Measurements from ENCODE around the gene NOMO2.
"Not testable (repeated sequence)": the region's sequence is repeated elsewhere in the genome, so short reads cannot be mapped to it uniquely, and the experiment has no call there.

The NOMO2 gene

DNA sequence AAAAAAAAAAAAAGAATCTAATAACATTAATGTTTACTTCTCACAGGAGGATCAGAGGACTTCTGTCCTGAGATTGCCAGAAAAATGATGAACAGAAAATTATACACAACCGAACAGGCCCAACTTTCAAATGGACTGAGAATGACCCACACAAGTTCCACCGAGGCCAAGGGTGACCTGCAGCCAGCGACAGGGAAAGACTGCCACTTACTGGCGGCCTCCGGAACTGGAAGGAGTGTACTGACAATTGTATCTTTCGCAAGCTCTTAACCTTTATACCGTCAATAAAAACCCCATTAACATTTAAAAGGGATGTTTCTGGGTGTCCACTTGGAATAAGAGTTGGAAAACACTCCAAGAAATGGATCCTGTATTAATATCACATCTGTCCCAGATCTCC is 63.5 kb downstream of the NOMO2 start:
- DNase-seq: not testable (repeated sequence)

DNA sequence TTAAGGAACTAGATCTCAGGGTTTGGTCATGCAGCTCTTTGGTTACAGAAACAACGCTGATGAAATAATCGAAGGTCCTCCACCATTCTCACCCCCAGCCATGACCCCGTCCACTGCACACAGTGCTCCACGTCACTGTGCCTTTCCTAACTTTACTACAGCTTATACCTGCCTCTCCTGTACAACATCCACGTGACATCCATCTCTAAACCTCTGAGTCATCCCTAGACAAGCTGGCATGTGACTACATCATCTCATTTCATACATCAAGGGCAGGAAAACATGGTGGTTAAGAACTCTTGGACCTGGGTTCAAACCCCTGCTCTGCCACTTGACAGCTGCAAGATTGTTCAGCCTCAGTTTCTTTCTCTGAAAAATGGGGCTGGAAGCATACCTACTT is 64.9 kb downstream of the NOMO2 start:
- not testable (repeated sequence) for DNase-seq

DNA sequence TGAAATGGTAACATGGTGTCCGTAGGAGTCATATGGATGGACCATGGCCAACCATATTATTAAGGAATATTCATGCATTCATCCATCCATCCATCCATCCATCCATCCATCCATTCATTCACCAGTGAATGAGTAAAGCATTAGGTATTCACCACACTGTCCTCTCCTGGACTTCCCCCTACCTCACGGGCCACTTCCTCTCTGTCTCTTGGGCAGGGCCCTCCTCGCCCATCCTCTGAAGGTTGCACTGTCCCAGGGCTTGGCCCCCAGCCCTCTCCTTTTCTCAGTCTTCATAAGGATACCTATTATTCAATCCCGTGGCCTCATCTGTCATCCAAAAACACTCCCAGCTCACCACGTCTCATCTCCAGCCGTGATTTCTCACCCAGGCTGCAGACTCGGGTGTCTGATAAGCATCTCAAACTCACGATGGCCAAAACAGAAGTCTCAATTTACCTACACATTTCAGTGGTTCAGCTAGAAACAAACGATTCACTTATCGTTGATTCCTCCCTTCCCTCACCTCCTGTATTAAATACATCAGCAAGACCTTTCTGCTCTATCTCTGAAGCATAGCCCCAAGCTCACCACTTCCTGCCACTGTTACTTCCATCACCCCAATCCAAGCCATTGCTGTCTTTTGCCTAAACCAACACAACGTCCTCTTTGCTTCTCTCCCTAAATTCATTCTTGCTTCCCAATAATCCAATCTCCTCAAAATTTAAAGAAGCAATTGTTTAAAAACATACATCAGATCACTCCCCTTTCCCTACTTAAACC is 69.6 kb downstream of the NOMO2 start:
- DNase-seq: not testable (repeated sequence)

DNA sequence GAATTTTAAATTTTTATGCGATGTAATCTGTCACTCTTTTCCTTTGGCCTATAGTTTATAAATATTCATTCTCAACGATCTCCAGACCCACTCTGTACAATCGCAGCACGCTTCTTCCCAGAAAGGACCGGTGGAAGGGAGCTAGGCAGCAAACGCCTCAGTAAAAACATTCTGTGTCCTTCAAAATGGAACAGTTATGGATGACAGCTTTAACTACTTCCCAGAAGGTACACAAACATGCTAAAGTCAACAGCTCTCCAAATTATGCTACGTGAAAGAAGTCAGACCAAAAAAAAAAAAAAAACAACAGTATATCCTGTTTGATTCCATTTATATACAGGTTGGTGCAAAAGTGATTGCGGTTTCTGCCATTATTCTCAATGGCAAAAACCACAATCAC is 125.9 kb downstream of the NOMO2 start:
- DNase-seq: not testable (repeated sequence)

DNA sequence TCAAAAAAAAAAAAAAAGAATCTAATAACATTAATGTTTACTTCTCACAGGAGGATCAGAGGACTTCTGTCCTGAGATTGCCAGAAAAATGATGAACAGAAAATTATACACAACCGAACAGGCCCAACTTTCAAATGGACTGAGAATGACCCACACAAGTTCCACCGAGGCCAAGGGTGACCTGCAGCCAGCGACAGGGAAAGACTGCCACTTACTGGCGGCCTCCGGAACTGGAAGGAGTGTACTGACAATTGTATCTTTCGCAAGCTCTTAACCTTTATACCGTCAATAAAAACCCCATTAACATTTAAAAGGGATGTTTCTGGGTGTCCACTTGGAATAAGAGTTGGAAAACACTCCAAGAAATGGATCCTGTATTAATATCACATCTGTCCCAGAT is 146.1 kb downstream of the NOMO2 start:
- not testable (repeated sequence) for DNase-seq

DNA sequence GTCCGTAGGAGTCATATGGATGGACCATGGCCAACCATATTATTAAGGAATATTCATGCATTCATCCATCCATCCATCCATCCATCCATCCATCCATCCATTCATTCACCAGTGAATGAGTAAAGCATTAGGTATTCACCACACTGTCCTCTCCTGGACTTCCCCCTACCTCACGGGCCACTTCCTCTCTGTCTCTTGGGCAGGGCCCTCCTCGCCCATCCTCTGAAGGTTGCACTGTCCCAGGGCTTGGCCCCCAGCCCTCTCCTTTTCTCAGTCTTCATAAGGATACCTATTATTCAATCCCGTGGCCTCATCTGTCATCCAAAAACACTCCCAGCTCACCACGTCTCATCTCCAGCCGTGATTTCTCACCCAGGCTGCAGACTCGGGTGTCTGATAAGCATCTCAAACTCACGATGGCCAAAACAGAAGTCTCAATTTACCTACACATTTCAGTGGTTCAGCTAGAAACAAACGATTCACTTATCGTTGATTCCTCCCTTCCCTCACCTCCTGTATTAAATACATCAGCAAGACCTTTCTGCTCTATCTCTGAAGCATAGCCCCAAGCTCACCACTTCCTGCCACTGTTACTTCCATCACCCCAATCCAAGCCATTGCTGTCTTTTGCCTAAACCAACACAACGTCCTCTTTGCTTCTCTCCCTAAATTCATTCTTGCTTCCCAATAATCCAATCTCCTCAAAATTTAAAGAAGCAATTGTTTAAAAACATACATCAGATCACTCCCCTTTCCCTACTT is 152.2 kb downstream of the NOMO2 start:
- not testable (repeated sequence) for DNase-seq

DNA sequence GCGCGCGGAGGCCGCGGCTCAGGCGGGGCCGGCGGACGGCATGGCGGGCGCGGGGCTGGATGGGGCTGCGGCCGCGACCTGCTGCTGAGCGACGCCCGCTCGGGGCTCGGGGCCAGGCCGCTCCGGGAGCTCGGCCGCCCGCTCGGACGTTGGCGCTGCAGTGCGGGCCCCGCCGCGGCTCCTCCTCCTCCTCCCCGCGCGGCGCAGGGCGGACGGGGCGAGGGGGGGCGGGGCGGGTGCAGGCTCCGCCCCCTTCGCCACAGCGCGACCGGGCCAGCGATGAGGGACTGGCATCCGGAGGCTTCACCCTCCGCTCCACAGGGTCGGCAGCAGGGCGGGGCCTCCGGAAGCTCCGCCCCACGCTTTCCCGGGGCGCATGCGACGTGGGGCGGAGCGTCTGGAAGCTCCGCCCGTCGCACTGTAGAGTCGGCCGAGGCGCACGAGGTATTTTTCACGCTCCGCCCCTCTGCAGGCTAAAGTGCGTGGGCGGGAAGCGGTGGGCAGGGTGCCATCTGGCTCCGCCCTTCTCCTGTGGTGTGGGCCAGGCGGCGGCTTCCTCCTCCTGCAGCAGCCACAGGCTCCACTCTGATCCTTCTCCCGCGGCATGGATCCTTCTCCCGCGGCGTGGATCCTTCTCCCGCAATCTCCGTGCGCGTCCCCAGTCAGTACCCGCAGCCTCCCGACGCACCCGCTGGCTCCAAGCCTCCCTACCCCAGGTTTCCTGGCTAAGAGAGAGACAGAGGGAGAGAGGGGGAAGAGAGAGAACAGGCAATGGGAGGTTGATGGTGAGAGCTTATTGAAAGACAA is 159.8 kb downstream of the NOMO2 start:
- DNase-seq: not testable (repeated sequence)

DNA sequence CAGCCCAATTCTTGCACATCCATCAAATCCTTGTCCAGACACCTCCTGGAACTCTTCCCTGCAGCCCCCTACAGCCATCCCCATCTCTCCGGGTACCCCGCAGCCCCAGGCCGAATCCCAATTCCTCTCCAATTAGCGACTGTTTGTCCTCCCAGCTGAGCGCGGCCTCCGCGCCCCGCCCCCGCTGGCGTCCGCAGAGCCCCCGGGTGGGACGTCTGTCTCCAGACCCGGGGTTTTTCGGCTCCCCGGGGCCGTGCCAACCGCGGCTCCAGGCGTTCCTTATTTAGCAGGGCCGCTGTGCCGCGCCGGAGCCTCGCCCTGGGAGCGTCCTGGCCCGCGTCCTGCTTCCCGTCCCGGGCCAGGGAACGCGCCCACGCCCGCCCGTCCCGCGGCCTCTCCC is 160.7 kb downstream of the NOMO2 start:
- DNase-seq: not testable (repeated sequence)

DNA sequence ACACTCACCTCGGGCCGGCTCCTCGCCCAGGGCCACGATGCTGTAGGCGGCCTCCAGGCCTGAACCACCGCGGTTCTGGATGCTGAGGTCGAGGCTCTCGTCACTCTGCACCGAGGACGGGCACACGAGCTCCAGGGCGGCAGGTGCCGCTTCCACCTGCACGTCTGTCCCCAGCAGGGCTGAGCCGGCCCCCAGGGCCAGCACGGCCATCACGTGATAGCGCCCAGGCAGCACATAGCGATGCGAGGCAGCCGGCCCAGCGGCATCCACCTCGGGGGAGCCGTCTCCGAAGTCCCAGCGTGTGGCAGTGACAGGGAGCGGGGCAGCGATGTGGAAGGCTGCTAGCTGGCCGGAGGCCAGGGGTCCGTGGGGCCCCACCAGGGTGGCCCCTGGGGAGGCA is 167.5 kb downstream of the NOMO2 start:
- not testable (repeated sequence) for DNase-seq

DNA sequence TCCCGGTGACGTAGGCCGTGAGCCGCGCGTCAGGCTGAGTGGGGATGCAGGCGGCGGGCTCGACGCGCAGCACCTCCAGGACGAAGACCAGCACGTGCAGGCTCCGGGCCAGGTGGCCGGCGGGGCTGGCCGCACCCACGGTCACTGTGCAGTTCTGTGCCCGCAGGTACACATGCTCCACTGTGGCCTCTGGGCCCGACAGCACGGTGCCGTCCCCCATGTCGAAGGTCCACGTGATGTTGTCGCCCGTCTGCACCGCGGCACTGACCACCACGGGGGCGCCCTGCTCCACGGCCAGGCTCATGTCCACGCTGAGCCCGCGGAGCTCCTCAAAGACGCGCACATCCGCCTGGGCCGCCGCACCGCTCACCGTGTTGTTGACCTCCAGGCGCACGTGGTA is 174.1 kb downstream of the NOMO2 start:
- DNase-seq: not testable (repeated sequence)

DNA sequence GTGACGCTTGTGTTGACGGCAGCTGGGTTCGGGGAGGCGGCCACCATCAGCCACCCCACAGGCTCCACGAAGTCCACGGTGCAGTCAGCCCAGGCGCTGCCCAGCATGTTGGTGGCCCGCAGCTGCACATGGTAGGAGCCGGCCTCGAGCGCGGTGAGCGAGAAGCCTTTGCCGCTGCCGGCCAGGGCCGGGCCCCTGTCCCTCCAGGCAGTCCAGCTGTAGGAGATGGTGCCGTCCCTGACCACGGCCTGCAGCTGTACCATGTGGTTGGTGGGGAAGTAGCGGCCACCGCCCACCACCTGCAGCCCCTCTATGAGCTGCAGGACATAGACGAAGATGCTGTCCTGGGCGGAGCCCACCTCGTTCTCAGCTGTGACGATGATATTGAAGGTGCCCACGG is 175.4 kb downstream of the NOMO2 start:
- not testable (repeated sequence) for DNase-seq

DNA sequence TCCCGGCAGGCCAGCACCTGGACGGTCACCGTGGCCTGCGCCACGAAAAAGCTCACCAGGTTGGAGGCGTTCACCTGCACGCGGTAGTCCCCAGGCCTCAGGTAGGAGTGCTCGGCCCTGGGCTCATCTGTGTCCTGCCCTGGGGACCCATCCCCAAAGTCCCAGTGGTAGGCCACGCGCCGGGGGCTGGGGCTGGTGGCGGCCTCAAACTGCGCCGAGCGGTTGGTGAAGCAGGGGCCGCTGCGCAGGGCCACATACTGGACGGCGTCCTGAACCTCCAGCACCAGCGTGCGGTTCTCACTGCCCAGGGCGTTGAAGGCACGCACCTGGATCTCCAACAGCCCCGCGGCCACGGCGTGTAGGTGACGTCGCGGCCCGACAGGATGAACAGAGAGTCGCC is 176.6 kb downstream of the NOMO2 start:
- DNase-seq: not testable (repeated sequence)

DNA sequence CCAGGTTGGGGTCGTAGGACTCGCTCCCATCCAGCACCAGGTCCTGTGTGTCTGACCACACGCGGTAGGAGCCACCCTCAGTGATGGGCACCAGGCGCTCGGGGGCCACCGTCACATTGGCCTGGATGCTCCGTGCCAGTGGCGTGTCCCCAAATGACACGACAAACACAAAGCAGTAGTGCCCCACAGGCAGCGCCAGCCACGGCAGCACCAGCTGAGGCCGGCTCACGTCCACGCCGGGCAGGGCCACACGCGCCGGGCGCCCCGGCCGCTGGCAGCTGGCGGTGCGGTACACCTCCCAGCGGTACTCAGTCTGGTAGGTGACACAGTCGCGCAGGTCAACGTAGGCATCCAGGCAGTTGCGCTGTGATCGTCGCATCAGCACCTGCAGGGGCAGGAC is 177.0 kb downstream of the NOMO2 start:
- not testable (repeated sequence) for DNase-seq

DNA sequence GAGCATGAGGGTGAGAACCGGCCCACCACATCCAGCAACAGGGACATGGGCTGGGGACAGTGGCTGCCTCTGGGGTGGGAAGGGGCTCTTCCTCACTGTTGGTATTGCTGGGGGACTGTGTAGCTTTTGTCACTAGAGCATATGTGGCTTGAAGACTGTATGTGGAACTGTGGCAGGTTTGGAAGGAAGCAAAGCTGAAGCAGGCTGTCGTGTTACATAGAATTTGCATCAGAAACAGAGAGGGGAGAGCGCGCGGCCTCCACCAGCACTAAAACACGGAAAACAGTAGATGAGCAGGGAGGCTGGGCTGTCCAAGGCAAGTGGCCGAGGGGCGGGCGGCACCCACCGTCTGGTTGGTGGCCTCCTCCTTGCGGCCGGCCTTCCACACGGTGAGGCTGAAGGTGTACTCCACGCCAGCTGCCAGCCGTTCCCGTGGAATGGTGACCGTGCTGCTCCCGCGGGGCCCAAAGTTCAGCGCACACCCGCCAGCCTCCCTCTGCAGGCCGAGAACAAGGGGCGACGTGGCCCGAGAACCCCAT is 177.7 kb downstream of the NOMO2 start:
- not testable (repeated sequence) for DNase-seq

DNA sequence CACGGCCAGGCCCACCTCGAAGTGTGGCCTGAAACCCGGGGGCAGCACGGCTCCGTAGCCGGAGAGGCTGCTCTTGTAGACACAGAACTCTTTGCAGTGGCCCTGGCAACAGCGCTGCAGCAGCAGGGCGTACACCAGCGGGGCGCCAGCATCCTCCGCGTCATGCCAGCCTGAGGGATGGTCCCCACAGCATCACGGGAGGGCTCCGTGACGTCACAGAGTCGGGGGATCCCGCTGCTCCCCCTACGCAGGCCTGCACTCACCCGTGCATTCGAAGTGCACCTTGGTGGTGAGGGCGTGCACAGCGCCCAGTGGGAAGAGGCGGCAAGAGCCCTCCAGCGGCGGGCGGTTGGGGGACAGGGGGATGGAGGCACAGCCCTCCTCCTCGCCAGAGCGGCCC is 179.2 kb downstream of the NOMO2 start:
- not testable (repeated sequence) for DNase-seq
